ENCODE data around the gene LIME1. TPM values are rescaled to one million over a fixed set of nuclear protein-coding genes. Genes with fewer than 3 reads are reported as not detected.

LIME1 gene
- total and polyA plus RNA-seq, 9 of the 15 experiments (the other 6 are each of a cell fraction or from before 2014, with no cell fraction given) = 0.11 to 17.1 (median 2.8) TPM; not detected in 2

GRCh38 chr20:63696628-63697356, 39.7 kb upstream of the LIME1 start, which contains the start of gene TNFRSF6B (continued):
- TF ChIP-seq THAP12 (CRISPR knock-in tag; IDR thresholded peaks at IDR 0.05) = no peak
- 0 out of 2 replicates have a peak, but pooled peaks have one; percentile 31 for TF ChIP-seq LCOR (CRISPR knock-in tag; IDR thresholded peaks at IDR 0.05)
- no peak for TF ChIP-seq ZFX (CRISPR knock-in tag; IDR thresholded peaks at IDR 0.05)
- TF ChIP-seq CHD4 (IDR thresholded peaks at IDR 0.05; ENCODE audit: insufficient read depth, insufficient replicate concordance, low read depth, low read length, poor library complexity, severe bottlenecking) = no peak
- peak; percentile 94 for TF ChIP-seq FUS (optimal IDR thresholded peaks at IDR 0.05; ENCODE audit: low read depth, low read length)
- TF ChIP-seq TSHZ1 (CRISPR knock-in tag; IDR thresholded peaks at IDR 0.05) = no peak
- no peak for TF ChIP-seq IRF2 (CRISPR knock-in tag; IDR thresholded peaks at IDR 0.05)
- no peak for TF ChIP-seq FOXA3 (CRISPR knock-in tag; conservative IDR thresholded peaks at IDR 0.05 in 1 of 2, IDR thresholded peaks at IDR 0.05 in 1 of 2)
- no peak for TF ChIP-seq FOXO4 (CRISPR knock-in tag; IDR thresholded peaks at IDR 0.05)
- TF ChIP-seq ZNF121 (CRISPR knock-in tag; conservative IDR thresholded peaks at IDR 0.05) = no peak
- no peak for TF ChIP-seq ZC3H11A (IDR thresholded peaks at IDR 0.05; ENCODE audit: low read depth, low read length)
- TF ChIP-seq PTBP1 (IDR thresholded peaks at IDR 0.05; ENCODE audit: low read depth, low read length) = no peak; the same call in none of the 2 replicates
- TF ChIP-seq MLLT1 (IDR thresholded peaks at IDR 0.05) = no peak
- TF ChIP-seq MXD1 (CRISPR knock-in tag; IDR thresholded peaks at IDR 0.05; ENCODE audit: borderline replicate concordance, poor library complexity, severe bottlenecking) = no peak
- no peak for TF ChIP-seq ILK (tag; IDR thresholded peaks at IDR 0.05; ENCODE audit: borderline replicate concordance, low read depth)
- TF ChIP-seq HIVEP1 (CRISPR knock-in tag; IDR thresholded peaks at IDR 0.05) = no peak
